SU-DHL-6 (cell line): Measurements from ENCODE around the gene MAL.

Source experiments
- CTCF ChIP-seq: fragments of 200-600 bp; sonication (generic); IDR thresholded peaks from one replicate; pipeline ENCODE4 v1.5.1; 2017; ENCODE audit warnings: antibody characterized with exemption, mild to moderate bottlenecking, low read length, moderate library complexity; ENCODE audit not compliant: insufficient read depth, poor library complexity, severe bottlenecking
- EZH2phosphoT487 ChIP-seq: fragments of 200-600 bp; sonication (generic), shearing (Covaris generic); conservative IDR thresholded peaks from 2 replicates; pipeline ENCODE4 v1.6.1; 2018; ENCODE audit warnings: mild to moderate bottlenecking, antibody characterized with exemption, low read length, moderate library complexity, mixed read lengths

- TF ChIP-seq CTCF, result no peak
- no peak for TF ChIP-seq EZH2phosphoT487
Measured at GRCh38 chr2:95057535-95058370, 32.2 kb downstream of the MAL start.
